ENCODE measurements around the gene APLP2. TPM values are rescaled to one million over a fixed set of nuclear protein-coding genes. Genes with fewer than 3 reads are reported as not detected.

The APLP2 gene
- total and polyA plus RNA-seq, 2 experiments from 2014 or later: 515 to 608 TPM

- no peak overlapping the region for H3K4me3 ChIP-seq
- TF ChIP-seq CTCF (IDR thresholded peaks at IDR 0.05; ENCODE audit: low read depth, low read length): no peak
- no peaks in the 10 kb centered on the region for H3K36me3 ChIP-seq
- no peak overlapping the region for H3K27ac ChIP-seq
- H3K27me3 ChIP-seq: no peaks in the 10 kb centered on the region
- DNase-seq (ENCODE audit: low read depth in 1 of 2, low spot score in 1 of 2): no peak
- no peaks in the 10 kb centered on the region for H3K9me3 ChIP-seq (ENCODE audit: low read depth)
- H3K4me1 ChIP-seq (ENCODE audit: low read depth): peaks cover 6% of the 10 kb centered on the region
Measured at GRCh38 chr11:130085671-130086290, 16.1 kb downstream of the APLP2 start.

DNA sequence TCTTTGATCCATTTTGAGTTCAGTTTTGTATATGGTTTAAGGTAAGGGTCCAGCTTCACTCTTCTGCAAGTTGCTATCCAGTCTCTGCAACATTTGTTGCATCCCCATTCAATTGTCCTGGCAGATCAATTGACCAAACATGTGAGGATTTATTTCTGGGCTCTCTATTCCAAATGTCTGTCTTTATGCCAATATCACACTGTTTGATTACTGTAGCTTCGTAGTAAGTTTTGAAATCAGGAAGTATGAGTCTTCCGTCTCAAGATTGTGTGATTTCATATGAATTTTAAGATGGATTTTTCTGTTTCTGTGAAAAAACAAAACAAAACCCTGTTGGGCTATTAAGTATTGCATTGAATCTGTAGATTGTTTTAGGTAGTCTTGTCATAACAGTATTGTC lies 17.0 kb downstream of the APLP2 start:
- Histone ChIP-seq H3K27ac (no peak overlapping the region), H3K9me3 (ENCODE audit: low read depth) (no peaks in the 10 kb centered on the region), H3K4me1 (ENCODE audit: low read depth) (peaks cover 6% of the 10 kb centered on the region), H3K36me3 (no peaks in the 10 kb centered on the region), H3K27me3 (no peaks in the 10 kb centered on the region), H3K4me3 (no peak overlapping the region)
- no peak for DNase-seq (ENCODE audit: low read depth in 1 of 2, low spot score in 1 of 2)
- TF ChIP-seq CTCF (IDR thresholded peaks at IDR 0.05; ENCODE audit: low read depth, low read length): no peak

DNA sequence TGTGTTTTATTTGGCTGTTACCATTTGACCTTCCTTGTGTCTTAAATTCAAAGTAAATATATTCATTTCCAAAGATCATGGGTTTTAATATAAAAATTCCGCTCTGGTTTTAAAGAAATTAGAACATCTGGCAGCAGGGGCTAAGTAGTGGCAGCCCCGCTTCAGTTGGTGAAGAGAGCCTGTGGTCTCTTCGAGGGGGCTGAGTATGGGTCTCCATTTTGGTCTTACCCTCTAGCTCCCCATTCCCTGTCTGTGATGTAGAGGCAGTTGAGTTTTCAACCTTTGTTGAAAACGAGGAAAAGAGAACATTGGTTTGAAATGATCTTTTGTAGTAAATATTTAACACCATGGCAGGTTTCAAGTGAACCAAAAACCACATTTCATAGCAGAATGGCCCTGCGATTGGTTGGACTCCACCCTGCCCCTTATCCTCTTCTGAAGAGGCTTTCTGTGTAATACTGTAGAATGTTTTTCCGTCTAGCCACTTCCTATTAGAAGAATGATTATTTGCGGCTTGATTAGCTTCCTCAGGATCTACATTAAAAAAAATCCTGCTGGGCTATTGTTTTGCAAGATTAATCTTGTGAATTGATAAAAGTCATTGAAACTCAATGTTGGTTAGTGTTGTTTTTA lies 17.7 kb downstream of the APLP2 start:
- peaks cover 6% of the 10 kb centered on the region for H3K4me1 ChIP-seq (ENCODE audit: low read depth)
- H3K27ac ChIP-seq: no peak overlapping the region

GRCh38 chr11:130088217-130088616 lies 18.5 kb downstream of the APLP2 start:
- no peak for TF ChIP-seq CTCF (IDR thresholded peaks at IDR 0.05; ENCODE audit: low read depth, low read length)
- H3K36me3 ChIP-seq: no peaks in the 10 kb centered on the region
- DNase-seq (ENCODE audit: low read depth in 1 of 2, low spot score in 1 of 2): no peak
- no peak overlapping the region for H3K4me3 ChIP-seq
- peaks cover 6% of the 10 kb centered on the region for H3K4me1 ChIP-seq (ENCODE audit: low read depth)
- H3K9me3 ChIP-seq (ENCODE audit: low read depth): no peaks in the 10 kb centered on the region
- H3K27me3 ChIP-seq: no peaks in the 10 kb centered on the region
- H3K27ac ChIP-seq: no peak overlapping the region

More for the DNA sequence above, 17.7 kb downstream of the APLP2 start:
- no peak for TF ChIP-seq CTCF (IDR thresholded peaks at IDR 0.05; ENCODE audit: low read depth, low read length)
- H3K4me3 ChIP-seq: no peak overlapping the region
- no peaks in the 10 kb centered on the region for H3K27me3 ChIP-seq
- H3K9me3 ChIP-seq (ENCODE audit: low read depth): no peaks in the 10 kb centered on the region
- H3K36me3 ChIP-seq: no peaks in the 10 kb centered on the region
- peak in 1 of 2 donors; percentile 42 for DNase-seq (ENCODE audit: low read depth in 1 of 2, low spot score in 1 of 2)

DNA sequence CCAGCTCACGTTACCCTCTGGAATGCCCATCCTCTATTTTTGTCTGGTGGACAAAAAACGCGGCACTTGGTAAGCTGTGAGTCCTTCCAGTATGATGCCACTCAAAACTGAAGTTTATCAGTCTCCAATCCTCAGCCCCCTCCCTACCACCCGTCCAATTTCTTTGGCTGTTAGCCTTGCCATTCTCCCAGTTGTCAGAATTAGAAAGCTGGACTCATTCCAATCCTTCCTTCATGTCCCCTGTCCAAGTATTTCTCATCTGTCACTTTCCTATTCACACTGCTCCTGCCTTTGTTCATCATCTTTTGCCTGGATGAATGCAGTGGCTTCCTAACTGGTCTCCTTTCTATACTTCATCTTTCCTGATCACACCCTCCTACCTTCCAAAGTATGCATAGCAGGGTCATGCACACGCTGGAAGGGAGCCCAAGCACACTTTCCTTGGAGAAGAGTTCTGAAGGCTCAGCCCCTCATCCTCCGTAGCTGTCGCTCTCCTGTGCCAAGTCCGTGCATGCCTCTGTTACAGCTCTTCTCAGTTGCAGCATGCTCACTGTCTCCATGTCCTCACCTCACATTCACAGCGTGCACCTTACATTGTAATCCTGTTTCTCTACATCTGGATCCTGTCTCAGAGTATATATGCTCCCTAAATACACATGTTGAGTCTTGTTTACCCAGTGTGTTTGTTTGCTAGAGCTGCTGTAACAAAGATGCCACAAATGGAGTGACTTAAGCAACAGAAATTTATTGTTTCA lies 19.4 kb downstream of the APLP2 start:
- no peak for DNase-seq (ENCODE audit: low read depth in 1 of 2, low spot score in 1 of 2)
- Histone ChIP-seq H3K27me3 (no peaks in the 10 kb centered on the region), H3K36me3 (no peaks in the 10 kb centered on the region), H3K27ac (peak overlapping the region; percentile 68), H3K9me3 (ENCODE audit: low read depth) (no peaks in the 10 kb centered on the region), H3K4me3 (no peak overlapping the region), H3K4me1 (ENCODE audit: low read depth) (peaks cover 6% of the 10 kb centered on the region)
- TF ChIP-seq CTCF (IDR thresholded peaks at IDR 0.05; ENCODE audit: low read depth, low read length): no peak

All from cardiac muscle cell (in vitro differentiated cells and primary cell).